HepG2 (cell line): ENCODE measurements around the gene CLMP. TPM values are rescaled to one million over a fixed set of nuclear protein-coding genes. Genes with fewer than 3 reads are reported as not detected.
A peak's percentile ranks its signal among the peaks of the same experiment; 100 is the strongest.

Experiments
- AGO1 ChIP-seq: fragments of 200-400 bp; formaldehyde crosslinking; IDR thresholded peaks from 2 replicates; pipeline ENCODE4 v1.6.1; 2017; ENCODE audit warnings: mild to moderate bottlenecking, low read depth, low read length, moderate library complexity; ENCODE audit not compliant: poor library complexity, severe bottlenecking
- GATA4 ChIP-seq: sonication (generic); IDR thresholded peaks from 2 replicates; pipeline ENCODE4 v1.6.1; 2016; ENCODE audit warnings: antibody characterized with exemption, low read depth, borderline replicate concordance
- HDAC2 ChIP-seq: sonication (generic); formaldehyde crosslinking; IDR thresholded peaks from 2 replicates; pipeline ENCODE4 v1.4.0; 2020; ENCODE audit warnings: missing genetic modification reagents
- HNRNPLL ChIP-seq: fragments of 200-400 bp; formaldehyde crosslinking; IDR thresholded peaks from 2 replicates; pipeline ENCODE4 v1.6.1; 2017; ENCODE audit warnings: mild to moderate bottlenecking, low read depth, low read length; ENCODE audit not compliant: poor library complexity, severe bottlenecking
- KMT2A ChIP-seq: sonication (generic); formaldehyde crosslinking; IDR thresholded peaks from 2 replicates; pipeline ENCODE4 v1.4.0; 2020; ENCODE audit warnings: missing genetic modification reagents
- MLLT10 ChIP-seq: sonication (generic); formaldehyde crosslinking; IDR thresholded peaks from 2 replicates; pipeline ENCODE4 v1.4.0; 2020; ENCODE audit warnings: missing genetic modification reagents
- MYC ChIP-seq: sonication (generic); formaldehyde crosslinking; IDR thresholded peaks from 2 replicates; pipeline ENCODE4 v1.9.0; 2021; ENCODE audit warnings: missing genetic modification reagents, borderline replicate concordance
- NKX3-1 ChIP-seq: sonication (generic); formaldehyde crosslinking; IDR thresholded peaks from 2 replicates; pipeline ENCODE4 v1.5.0; 2020; ENCODE audit warnings: missing genetic modification reagents
- ZNF136 ChIP-seq: sonication (generic); formaldehyde crosslinking; IDR thresholded peaks from 2 replicates; pipeline ENCODE4 v1.8.1; 2022; ENCODE audit warnings: low read depth, mild to moderate bottlenecking, moderate library complexity, missing genetic modification reagents
- ZNF225 ChIP-seq: sonication (generic); formaldehyde crosslinking; IDR thresholded peaks from 2 replicates; pipeline ENCODE4 v1.4.0; 2020; ENCODE audit warnings: mild to moderate bottlenecking, missing genetic modification reagents
- ZNF329 ChIP-seq: sonication (generic); formaldehyde crosslinking; IDR thresholded peaks from 2 replicates; pipeline ENCODE4 v1.9.0; 2021; ENCODE audit warnings: low read depth, mild to moderate bottlenecking, missing genetic modification reagents
- ZNF564 ChIP-seq: sonication (generic); formaldehyde crosslinking; IDR thresholded peaks from 2 replicates; pipeline ENCODE4 v1.8.1; 2023; ENCODE audit warnings: mild to moderate bottlenecking, missing genetic modification reagents
- ZNF737 ChIP-seq: sonication (generic); formaldehyde crosslinking; IDR thresholded peaks from 2 replicates; pipeline ENCODE4 v1.5.0; 2020; ENCODE audit warnings: missing genetic modification reagents, mild to moderate bottlenecking, borderline replicate concordance
- polyA plus RNA-seq, 8 experiments: library from polyadenylated mRNA; depleted of rRNA in 3 of 8; stranded (reverse) in 7 of 8; unstranded in 1 of 8; fragments of >200 nt; fragmentation: Illumina TruSeq in 4 of 8; extraction: Trizol in 4 of 8; gene quantifications; 2 replicates each; pipeline versions ENCODE4 v1.2.1 to v1.2.3, GENCODE V29; 2011 to 2016; ENCODE audit warnings: low read depth in 4 of 8, missing spikeins in 1 of 8, mixed read lengths in 1 of 8; ENCODE audit not compliant: insufficient read depth in 1 of 8
- total RNA-seq, 5 experiments: library from RNA; depleted of rRNA; stranded (reverse); fragments of >200 nt; fragmentation: Illumina TruSeq; extraction: Trizol; gene quantifications; 2 replicates each; pipeline ENCODE4 v1.2.3, GENCODE V29; 2016; ENCODE audit warnings: low read depth in 1 of 5
- TF ChIP-seq, protein P1 (sequence below): sonication (generic); formaldehyde crosslinking; IDR thresholded peaks from 2 replicates; pipeline ENCODE4 v1.4.0; 2020; ENCODE audit warnings: mild to moderate bottlenecking, low read depth, missing genetic modification reagents

Gene CLMP
- total and polyA plus RNA-seq, 2 of the 13 experiments (the other 11 are each of a cell fraction or from before 2014, with no cell fraction given), result not detected

- TF ChIP-seq ZNF225 (CRISPR knock-in tag) (0 out of 2 replicates have a peak, but pooled peaks have one; percentile 42), MYC (CRISPR knock-in tag) (peak; percentile 49; the same call in 1 of the 2 replicates), MLLT10 (CRISPR knock-in tag) (no peak), AGO1 (peak; percentile 59), HDAC2 (CRISPR knock-in tag) (0 out of 2 replicates have a peak, but pooled peaks have one; percentile 29), ZNF564 (CRISPR knock-in tag) (peak; percentile 82; the same call in 1 of the 2 replicates), NKX3-1 (CRISPR knock-in tag) (peak; percentile 67), GATA4 (peak; percentile 56; the same call in 1 of the 2 replicates), HNRNPLL (no peak), ZNF329 (CRISPR knock-in tag) (peak; percentile 21; the same call in 1 of the 2 replicates), ZNF737 (CRISPR knock-in tag) (peak; percentile 92; the same call in 1 of the 2 replicates), ZNF136 (no peak), KMT2A (CRISPR knock-in tag) (peak; percentile 3)
- TF ChIP-seq, protein P1, sequence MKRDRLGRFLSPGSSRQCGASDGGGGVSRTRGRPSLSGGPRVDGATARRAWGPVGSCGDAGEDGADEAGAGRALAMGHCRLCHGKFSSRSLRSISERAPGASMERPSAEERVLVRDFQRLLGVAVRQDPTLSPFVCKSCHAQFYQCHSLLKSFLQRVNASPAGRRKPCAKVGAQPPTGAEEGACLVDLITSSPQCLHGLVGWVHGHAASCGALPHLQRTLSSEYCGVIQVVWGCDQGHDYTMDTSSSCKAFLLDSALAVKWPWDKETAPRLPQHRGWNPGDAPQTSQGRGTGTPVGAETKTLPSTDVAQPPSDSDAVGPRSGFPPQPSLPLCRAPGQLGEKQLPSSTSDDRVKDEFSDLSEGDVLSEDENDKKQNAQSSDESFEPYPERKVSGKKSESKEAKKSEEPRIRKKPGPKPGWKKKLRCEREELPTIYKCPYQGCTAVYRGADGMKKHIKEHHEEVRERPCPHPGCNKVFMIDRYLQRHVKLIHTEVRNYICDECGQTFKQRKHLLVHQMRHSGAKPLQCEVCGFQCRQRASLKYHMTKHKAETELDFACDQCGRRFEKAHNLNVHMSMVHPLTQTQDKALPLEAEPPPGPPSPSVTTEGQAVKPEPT (CRISPR knock-in tag), result 0 out of 2 replicates have a peak, but pooled peaks have one; percentile 22
- TF ChIP-seq, all 625 proteins: peak for 181
Observed at GRCh38 chr11:123061403-123062157, 133.5 kb downstream of the CLMP start, which contains the start of gene HSPA8 (continued).
